Neural cell (in vitro differentiated cells): ENCODE results near the gene TCTN1.

Experiments used
- CTCF ChIP-seq: fragments of 450-650 bp; IDR thresholded peaks from 2 replicates; pipeline ENCODE4 v1.5.1; 2014; ENCODE audit warnings: antibody characterized with exemption, mild to moderate bottlenecking, moderate library complexity; ENCODE audit not compliant: poor library complexity, severe bottlenecking
- EP300 ChIP-seq: fragments of 450-650 bp; conservative IDR thresholded peaks from 2 replicates; pipeline ENCODE4 v1.6.1; 2014; ENCODE audit warnings: antibody characterized with exemption, mild to moderate bottlenecking, moderate library complexity; ENCODE audit not compliant: poor library complexity, severe bottlenecking
- EZH2 ChIP-seq: fragments of 200-600, 300-800 bp; shearing (Covaris generic), sonication (generic); IDR thresholded peaks from 2 replicates; pipeline ENCODE4 v1.6.1; 2014; ENCODE audit warnings: antibody characterized with exemption, low read length, borderline replicate concordance, mild to moderate bottlenecking; ENCODE audit not compliant: insufficient read depth, poor library complexity, severe bottlenecking
- MXI1 ChIP-seq: fragments of 450-650 bp; conservative IDR thresholded peaks from 2 replicates; pipeline ENCODE4 v1.6.1; 2014; ENCODE audit warnings: antibody characterized with exemption, mild to moderate bottlenecking; ENCODE audit not compliant: poor library complexity, severe bottlenecking
- POLR2AphosphoS5 ChIP-seq: IDR thresholded peaks from 2 replicates; pipeline ENCODE4 v1.6.1; 2012
- RAD21 ChIP-seq: fragments of 450-650 bp; conservative IDR thresholded peaks from 2 replicates; pipeline ENCODE4 v1.6.1; 2014; ENCODE audit warnings: antibody characterized with exemption, mild to moderate bottlenecking, moderate library complexity
- SMC3 ChIP-seq: fragments of 450-650 bp; conservative IDR thresholded peaks from 2 replicates; pipeline ENCODE4 v1.6.1; 2014; ENCODE audit warnings: antibody characterized with exemption, mild to moderate bottlenecking, moderate library complexity; ENCODE audit not compliant: poor library complexity
- TAF1 ChIP-seq: IDR thresholded peaks from 2 replicates; pipeline ENCODE4 v1.6.1; 2012; ENCODE audit warnings: low read depth

- TF ChIP-seq CTCF (no peak), TAF1 (no peak), RAD21 (no peak), EZH2 (no peak), POLR2AphosphoS5 (no peak), MXI1 (no peak), SMC3 (no peak), EP300 (no peak)
These were observed 2.7 kb downstream of the TCTN1 start for GRCh38 chr12:110616471-110617115.
